ENCODE measurements around the gene TMUB1.

- TF ChIP-seq CTCF (IDR thresholded peaks at IDR 0.05) (no peak), POLR2A (IDR thresholded peaks at IDR 0.05) (no peak), POLR2AphosphoS5 (IDR thresholded peaks at IDR 0.05) (no peak), EP300 (IDR thresholded peaks at IDR 0.05) (no peak)
Observed at GRCh38 chr7:151078233-151079040, 4.9 kb downstream of the TMUB1 start.

Measured in gastroesophageal sphincter (tissue), 3 donors.